SKM-1 (cell line): Measurements from ENCODE around the gene RELN.

Experiments
- DNase-seq: peaks from one replicate; lab custom pipeline; 2025; ENCODE audit not compliant: unreplicated experiment; lab: John Stamatoyannopoulos, UW

RELN gene

GRCh38 chr7:103592844-103593243 is 396.6 kb downstream of the RELN start:
- DNase-seq, result no peak

GRCh38 chr7:103592187-103592586 is 397.3 kb downstream of the RELN start:
- no peak for DNase-seq

GRCh38 chr7:103580031-103580430 is 409.4 kb downstream of the RELN start:
- DNase-seq, result no peak

- no peak for DNase-seq
Measured at GRCh38 chr7:103577059-103577458, 412.4 kb downstream of the RELN start.

- DNase-seq, result no peak
Measured at GRCh38 chr7:103576641-103577040, 412.8 kb downstream of the RELN start.

GRCh38 chr7:103574576-103574975 is 414.9 kb downstream of the RELN start:
- DNase-seq, result no peak

GRCh38 chr7:103573479-103574058 is 415.9 kb downstream of the RELN start:
- DNase-seq, result no peak

- DNase-seq, result no peak
Measured at GRCh38 chr7:103571586-103571985, 417.9 kb downstream of the RELN start.

GRCh38 chr7:103569621-103570305 is 419.7 kb downstream of the RELN start:
- DNase-seq, result no peak

- DNase-seq, result no peak
Measured at GRCh38 chr7:103564416-103564815, 425.0 kb downstream of the RELN start.

- DNase-seq, result no peak
Measured at GRCh38 chr7:103560136-103560535, 429.3 kb downstream of the RELN start.

GRCh38 chr7:103551016-103551415 is 438.4 kb downstream of the RELN start:
- DNase-seq, result no peak

GRCh38 chr7:103549786-103550185 is 439.7 kb downstream of the RELN start:
- DNase-seq, result no peak

- DNase-seq, result no peak
Measured at GRCh38 chr7:103547451-103548284, 441.8 kb downstream of the RELN start.

GRCh38 chr7:103542470-103542869 is 447.0 kb downstream of the RELN start:
- no peak for DNase-seq

- no peak for DNase-seq
Measured at GRCh38 chr7:103541947-103542346, 447.5 kb downstream of the RELN start.

GRCh38 chr7:103541026-103541425 is 448.4 kb downstream of the RELN start:
- DNase-seq, result no peak

GRCh38 chr7:103540338-103540737 is 449.1 kb downstream of the RELN start:
- DNase-seq, result no peak

GRCh38 chr7:103539875-103540274 is 449.6 kb downstream of the RELN start:
- DNase-seq, result no peak

GRCh38 chr7:103538964-103539709 is 450.3 kb downstream of the RELN start:
- no peak for DNase-seq

- no peak for DNase-seq
Measured at GRCh38 chr7:103533761-103534160, 455.7 kb downstream of the RELN start.
